Activated T-cell treated with anti-CD3 and anti-CD28 coated beads, Interleukin-2, amount 50 U/mL, for 24 hours (primary cell): Measurements from ENCODE around the gene DNAJC19.
"Not testable (repeated sequence)": the region's sequence is repeated elsewhere in the genome, so short reads cannot be mapped to it uniquely, and the experiment has no call there.

Experiments used
- DNase-seq: peaks from one replicate; pipeline ENCODE4 v3.0.0-alpha.2; 2020
- H3K27ac Mint-ChIP-seq: 2 replicates; pipeline ENCODE4 v1.8.0; 2020; ENCODE audit warnings: mild to moderate bottlenecking, mixed read lengths
- H3K27me3 Mint-ChIP-seq: 2 replicates; pipeline ENCODE4 v1.8.0; 2020; ENCODE audit warnings: mixed read lengths
- H3K36me3 Mint-ChIP-seq: 2 replicates; pipeline ENCODE4 v1.8.0; 2020; ENCODE audit warnings: low read depth, mixed read lengths
- H3K4me1 Mint-ChIP-seq: 2 replicates; pipeline ENCODE4 v1.8.0; 2020; ENCODE audit warnings: low read depth, mixed read lengths
- H3K4me3 Mint-ChIP-seq: 2 replicates; pipeline ENCODE4 v1.8.0; 2020; ENCODE audit warnings: mild to moderate bottlenecking, moderate library complexity, mixed read lengths
- H3K9me3 Mint-ChIP-seq: 2 replicates; pipeline ENCODE4 v1.8.0; 2020; ENCODE audit warnings: mixed read lengths

DNAJC19 gene

DNA sequence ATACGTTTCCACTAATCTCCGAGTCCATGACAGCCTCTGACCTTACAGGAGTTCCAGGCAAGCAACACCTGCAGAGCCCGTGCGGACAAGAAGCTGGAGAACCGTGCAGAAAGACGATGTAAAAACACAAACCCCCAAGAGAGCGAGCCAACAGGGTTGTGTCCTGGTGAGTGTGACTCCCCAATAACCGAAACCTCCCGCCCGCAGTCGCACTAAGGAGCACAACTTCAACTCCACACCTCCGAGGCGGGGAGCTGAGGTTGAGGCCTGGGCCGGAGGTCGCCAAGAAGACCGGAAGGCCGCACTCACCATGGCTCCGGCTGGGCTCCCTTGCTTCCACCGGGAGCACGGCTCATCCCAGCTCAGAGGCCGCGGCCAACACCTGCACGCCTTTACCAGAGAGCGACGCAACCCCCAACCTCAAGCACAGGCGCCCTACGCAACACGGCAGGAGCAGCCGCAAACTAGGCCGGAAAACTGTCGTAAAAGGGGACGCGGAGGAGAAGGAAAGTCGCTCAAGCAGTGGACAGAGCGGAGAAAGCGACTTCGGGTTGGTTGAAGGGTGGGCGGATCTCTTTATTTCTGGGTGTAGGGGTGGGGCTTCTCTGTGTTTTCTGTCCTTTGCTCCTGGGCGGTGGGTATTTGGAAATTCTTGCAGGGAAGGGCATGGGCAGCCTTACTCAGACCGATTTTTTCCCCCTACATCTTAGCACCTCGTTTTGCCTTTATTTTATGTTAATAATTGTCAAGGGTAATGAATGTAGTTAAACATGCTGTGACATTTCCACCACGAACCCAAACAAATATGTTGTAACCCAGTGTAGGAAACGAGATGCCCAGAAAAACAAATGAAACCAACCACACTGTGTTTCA, at the start of gene DNAJC19:
TSS of gene DNAJC19 (minus strand) at position 446 of the 873 bp plus-strand sequence. CDS start at position 312, 134 bp downstream.
- peak; percentile 90 for DNase-seq
- peaks cover 43% of the 10 kb centered on the region for H3K4me1 Mint-ChIP-seq
- no peaks in the 10 kb centered on the region for H3K27me3 Mint-ChIP-seq
- H3K36me3 Mint-ChIP-seq, result peaks cover 42% of the 10 kb centered on the region
- H3K27ac Mint-ChIP-seq, result peak within 1 kb of the TSS; percentile 97
- peak within 1 kb of the TSS; percentile 92 for H3K4me3 Mint-ChIP-seq
- no peaks in the 10 kb centered on the region for H3K9me3 Mint-ChIP-seq

DNA sequence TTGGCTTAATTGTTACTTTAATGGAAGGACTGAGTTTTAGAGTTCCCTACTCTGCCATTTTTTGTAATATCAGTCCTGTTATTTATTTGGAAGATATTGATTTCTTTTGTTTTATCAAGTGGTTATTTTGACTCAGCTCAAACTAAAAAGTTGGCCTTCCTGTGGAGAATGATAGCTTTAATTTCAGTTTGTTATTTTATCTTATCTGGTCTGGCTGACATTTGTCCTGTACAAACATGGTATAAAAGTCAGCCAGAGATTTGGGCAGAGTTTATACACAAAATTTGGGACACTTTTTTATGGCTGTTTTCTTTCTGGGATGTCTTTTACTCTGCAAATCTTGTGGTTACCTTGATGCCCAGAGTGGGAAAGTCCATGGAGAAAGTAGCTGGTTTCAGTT, 41.4 kb upstream of the DNAJC19 start:
- Mint-ChIP-seq H3K4me1 (no peaks in the 10 kb centered on the region), H3K36me3 (peaks cover 2% of the 10 kb centered on the region), H3K9me3 (peaks cover 6% of the 10 kb centered on the region), H3K27ac (no peak overlapping the region), H3K27me3 (no peaks in the 10 kb centered on the region), H3K4me3 (no peak overlapping the region)
- no peak for DNase-seq

DNA sequence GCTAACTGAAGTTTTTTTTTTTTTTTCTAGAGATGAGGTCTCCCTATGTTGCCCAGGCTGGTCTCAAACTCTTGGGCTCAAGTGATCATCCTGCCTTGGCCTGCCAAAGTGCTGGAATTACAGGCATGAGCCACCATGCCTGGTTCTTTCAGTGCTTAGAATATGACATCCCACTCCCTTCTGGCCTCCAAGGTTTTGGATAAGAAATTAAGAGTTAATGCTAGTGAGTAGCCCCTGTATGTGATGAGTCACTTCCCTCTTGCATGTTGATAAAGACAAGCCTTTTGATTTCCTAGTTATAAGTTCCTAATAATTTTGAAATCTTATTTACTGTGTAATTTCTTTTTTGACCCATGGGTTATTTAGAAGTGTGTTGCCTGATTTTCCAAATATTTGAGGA, 35.7 kb upstream of the DNAJC19 start:
- H3K4me3 Mint-ChIP-seq, result no peak overlapping the region
- peaks cover 13% of the 10 kb centered on the region for H3K9me3 Mint-ChIP-seq
- no peaks in the 10 kb centered on the region for H3K27me3 Mint-ChIP-seq
- peaks cover 2% of the 10 kb centered on the region for H3K36me3 Mint-ChIP-seq
- no peak overlapping the region for H3K27ac Mint-ChIP-seq
- DNase-seq, result no peak
- no peaks in the 10 kb centered on the region for H3K4me1 Mint-ChIP-seq

DNA sequence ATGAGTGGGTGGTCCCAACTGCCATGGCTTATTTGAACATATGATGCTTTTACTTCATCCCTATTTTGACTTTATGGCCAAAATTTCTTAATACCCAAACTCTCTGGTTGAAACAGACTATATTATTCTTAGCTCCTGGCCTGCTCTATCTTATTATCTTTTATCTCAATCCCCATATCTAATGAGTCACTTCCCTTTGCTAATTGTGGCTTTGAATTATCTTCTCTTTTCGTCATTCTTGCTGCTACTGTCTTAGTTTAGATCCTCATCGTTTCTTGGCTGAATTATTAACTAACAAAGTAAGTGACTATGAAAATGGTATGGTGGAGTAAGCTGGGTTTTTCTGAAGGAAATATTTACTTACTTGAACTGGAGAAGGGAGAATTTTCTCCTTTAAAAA, 28.2 kb upstream of the DNAJC19 start:
- Mint-ChIP-seq H3K9me3 (no peaks in the 10 kb centered on the region), H3K36me3 (no peaks in the 10 kb centered on the region), H3K27me3 (peaks cover 3% of the 10 kb centered on the region), H3K4me1 (peaks cover 4% of the 10 kb centered on the region), H3K27ac (no peak overlapping the region), H3K4me3 (no peak overlapping the region)
- no peak for DNase-seq

DNA sequence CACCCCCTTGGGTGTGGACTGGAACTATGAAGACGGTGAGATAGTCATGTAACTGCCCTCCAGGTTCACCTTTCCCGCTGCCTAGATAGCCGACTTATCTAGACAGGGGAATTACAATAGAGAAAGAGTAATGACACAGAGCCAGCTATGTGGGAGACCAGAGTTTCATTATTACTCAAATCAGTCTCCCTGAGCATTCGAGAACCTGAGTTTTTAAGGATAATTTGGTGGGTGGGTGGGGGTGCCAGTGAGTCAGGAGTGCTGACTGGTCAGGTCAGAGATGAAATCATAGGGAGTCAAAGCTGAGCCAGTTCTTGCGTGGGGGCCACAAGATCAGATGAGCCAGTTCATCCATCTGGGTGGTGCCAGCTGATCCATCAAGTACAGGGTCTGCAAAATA, 19.7 kb upstream of the DNAJC19 start:
- Mint-ChIP-seq H3K4me1 (peaks cover 16% of the 10 kb centered on the region), H3K27ac (no peak overlapping the region), H3K27me3 (peaks cover 4% of the 10 kb centered on the region), H3K4me3 (no peak overlapping the region), H3K36me3 (no peaks in the 10 kb centered on the region), H3K9me3 (peaks cover 4% of the 10 kb centered on the region)
- DNase-seq, result no peak

DNA sequence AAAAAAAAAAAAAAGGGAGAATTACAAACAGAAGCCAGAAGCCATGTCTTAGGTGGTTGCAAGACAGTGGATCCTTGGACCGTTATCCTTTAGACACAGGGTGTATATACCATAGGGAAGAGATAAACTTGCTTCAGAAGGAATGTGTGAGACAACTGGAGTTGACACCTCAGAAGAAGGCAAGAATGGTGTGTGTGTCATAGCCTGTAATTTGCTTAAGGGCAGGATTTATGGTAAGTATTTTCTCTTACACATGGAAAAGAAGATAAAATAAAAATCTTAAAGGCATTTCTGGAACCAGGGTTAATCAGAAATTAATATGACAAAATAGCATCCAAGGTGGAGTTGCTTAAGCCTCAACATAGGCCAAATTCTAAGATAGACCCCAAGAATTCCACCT, 19.3 kb upstream of the DNAJC19 start:
- Mint-ChIP-seq H3K36me3 (no peaks in the 10 kb centered on the region), H3K9me3 (peaks cover 4% of the 10 kb centered on the region), H3K4me1 (peaks cover 16% of the 10 kb centered on the region), H3K27me3 (peaks cover 4% of the 10 kb centered on the region), H3K27ac (no peak overlapping the region), H3K4me3 (no peak overlapping the region)
- DNase-seq, result no peak

DNA sequence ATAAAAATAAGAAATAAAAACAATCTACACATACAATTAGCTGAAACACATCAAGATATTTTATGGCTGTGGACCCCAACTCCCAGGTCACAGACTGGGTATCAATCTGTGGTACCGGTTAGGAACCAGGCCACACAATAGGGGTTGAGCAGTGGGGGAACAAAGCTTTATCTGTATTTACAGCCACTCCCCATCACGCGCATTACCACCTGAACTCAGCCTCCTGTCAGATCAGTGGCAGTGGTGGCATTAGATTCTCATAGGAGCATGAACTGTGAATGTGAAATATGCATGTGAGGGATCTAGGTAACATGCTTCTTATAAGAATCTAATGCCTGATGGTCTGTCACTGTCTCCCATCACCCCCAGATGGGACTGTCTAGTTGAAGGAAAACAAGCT, 17.7 kb upstream of the DNAJC19 start:
- peaks cover 13% of the 10 kb centered on the region for H3K9me3 Mint-ChIP-seq
- no peak overlapping the region for H3K4me3 Mint-ChIP-seq
- H3K27me3 Mint-ChIP-seq, result peaks cover 7% of the 10 kb centered on the region
- no peak overlapping the region for H3K27ac Mint-ChIP-seq
- peaks cover 16% of the 10 kb centered on the region for H3K4me1 Mint-ChIP-seq
- DNase-seq, result no peak
- no peaks in the 10 kb centered on the region for H3K36me3 Mint-ChIP-seq

DNA sequence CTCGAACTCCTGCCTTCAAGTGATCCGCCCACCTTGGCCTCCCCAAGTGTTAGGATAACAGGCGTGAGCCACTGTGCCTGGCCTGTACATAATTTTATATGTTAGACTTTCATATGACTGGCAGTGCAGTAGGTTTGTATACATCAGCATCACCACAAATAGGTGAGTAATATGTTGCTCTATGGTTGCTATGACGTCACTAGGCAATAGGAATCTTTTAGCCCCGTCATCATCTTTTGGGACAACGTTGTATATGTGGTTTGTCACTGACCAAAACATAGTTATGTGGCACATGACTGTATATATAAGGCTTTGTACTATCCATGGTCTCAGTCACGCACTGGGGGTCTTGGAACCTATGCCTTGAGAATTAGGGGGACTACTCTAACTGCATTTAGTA, 17.0 kb upstream of the DNAJC19 start:
- H3K36me3 Mint-ChIP-seq, result peaks cover 4% of the 10 kb centered on the region
- peaks cover 16% of the 10 kb centered on the region for H3K9me3 Mint-ChIP-seq
- H3K4me3 Mint-ChIP-seq, result no peak overlapping the region
- DNase-seq, result no peak
- H3K27ac Mint-ChIP-seq, result no peak overlapping the region
- H3K4me1 Mint-ChIP-seq, result peaks cover 14% of the 10 kb centered on the region
- H3K27me3 Mint-ChIP-seq, result peaks cover 9% of the 10 kb centered on the region

DNA sequence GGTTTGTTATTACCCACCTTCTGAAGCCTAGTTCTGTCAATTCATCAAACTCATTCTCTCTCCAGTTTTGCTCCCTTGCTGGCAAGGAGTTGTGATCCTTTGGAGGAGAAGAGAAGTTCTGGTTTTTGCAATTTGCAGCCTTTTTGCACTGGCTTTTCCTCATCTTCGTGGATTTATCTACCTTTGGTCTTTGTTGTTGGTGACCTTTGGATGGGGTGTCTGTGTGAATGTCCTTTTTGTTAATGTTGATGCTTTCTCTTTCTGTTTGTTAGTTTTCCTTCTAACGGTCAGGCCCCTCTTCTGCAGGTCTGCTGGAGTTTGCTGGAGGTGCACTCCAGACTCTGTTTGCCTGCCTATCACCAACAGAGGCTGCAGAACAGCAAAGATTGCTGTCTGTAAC, 13.9 kb upstream of the DNAJC19 start:
- H3K27ac Mint-ChIP-seq, H3K4me3 Mint-ChIP-seq, H3K4me1 Mint-ChIP-seq, H3K36me3 Mint-ChIP-seq, DNase-seq: not testable (repeated sequence)
- Mint-ChIP-seq H3K9me3 (peaks cover 29% of the 10 kb centered on the region), H3K27me3 (peaks cover 17% of the 10 kb centered on the region)

DNA sequence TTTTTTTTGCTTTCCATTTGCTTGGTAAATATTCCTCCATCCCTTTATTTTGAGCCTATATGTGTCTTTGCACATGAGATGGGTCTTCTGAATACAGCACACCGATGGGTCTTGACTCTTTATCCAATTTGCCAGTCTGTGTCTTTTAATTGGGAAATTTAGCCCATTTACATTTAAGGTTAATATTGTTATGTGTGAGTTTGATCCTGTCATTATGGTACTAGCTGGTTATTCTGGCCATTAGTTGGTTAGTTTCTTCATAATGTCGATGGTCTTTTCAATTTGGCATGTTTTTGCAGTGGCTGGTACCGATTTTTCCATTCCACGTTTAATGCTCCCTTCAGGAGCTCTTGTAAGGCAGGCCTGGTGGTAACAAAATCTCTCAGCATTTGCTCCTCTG, 12.8 kb upstream of the DNAJC19 start:
- DNase-seq, H3K27ac Mint-ChIP-seq, H3K36me3 Mint-ChIP-seq, H3K4me3 Mint-ChIP-seq, H3K4me1 Mint-ChIP-seq: not testable (repeated sequence)
- Mint-ChIP-seq H3K27me3 (peaks cover 17% of the 10 kb centered on the region), H3K9me3 (peaks cover 29% of the 10 kb centered on the region)

DNA sequence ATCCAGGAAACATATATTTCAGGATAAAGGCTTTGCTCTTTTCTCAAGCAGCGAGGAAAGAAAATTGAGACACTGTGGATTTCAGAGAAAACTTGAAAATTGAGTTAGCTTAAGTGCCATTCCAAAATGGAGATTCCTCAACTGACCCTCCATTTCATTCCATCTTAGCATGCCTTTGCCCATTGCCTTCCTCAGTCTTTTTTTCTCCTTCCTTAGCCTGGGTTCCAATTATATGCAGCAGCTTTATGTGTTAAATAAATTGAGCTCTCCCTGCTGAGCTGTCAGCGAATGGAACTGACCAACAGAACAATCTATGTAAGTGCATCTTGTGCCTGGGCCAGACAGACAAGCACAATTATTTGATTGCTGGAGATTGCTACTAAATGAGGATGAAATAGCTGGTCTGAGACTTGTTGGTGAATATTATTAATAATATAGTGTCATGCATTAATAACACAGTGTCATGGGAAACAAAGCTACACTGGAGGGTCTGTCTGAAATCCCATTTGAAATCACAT, 6.9 kb upstream of the DNAJC19 start:
- Mint-ChIP-seq H3K9me3 (peaks cover 12% of the 10 kb centered on the region), H3K27ac (no peak overlapping the region), H3K36me3 (peaks cover 2% of the 10 kb centered on the region), H3K27me3 (peaks cover 8% of the 10 kb centered on the region), H3K4me1 (no peaks in the 10 kb centered on the region), H3K4me3 (no peak overlapping the region)
- no peak for DNase-seq

DNA sequence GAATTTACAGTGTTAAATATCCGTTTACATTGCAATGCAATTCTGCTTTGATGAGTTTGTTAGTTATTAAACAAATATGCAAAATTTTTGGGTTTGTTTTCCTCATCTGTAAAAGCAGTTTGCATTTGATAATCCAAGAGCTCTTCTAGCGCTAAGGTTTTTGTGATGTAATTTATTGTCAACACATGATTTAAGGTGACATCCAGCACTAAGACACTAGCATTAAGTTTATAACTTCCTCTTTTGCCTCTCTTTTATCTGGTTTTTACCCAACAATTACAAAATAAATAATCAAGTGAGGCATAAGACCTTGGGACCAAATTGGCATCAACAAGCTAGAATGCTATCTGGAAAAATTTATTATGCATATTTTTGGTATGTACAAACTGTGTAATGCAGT, 969 bp upstream of the DNAJC19 start:
- DNase-seq, result no peak
- H3K4me3 Mint-ChIP-seq, result peak overlapping the region; percentile 92
- H3K27ac Mint-ChIP-seq, result no peak overlapping the region
- H3K4me1 Mint-ChIP-seq, result peaks cover 43% of the 10 kb centered on the region
- H3K9me3 Mint-ChIP-seq, result no peaks in the 10 kb centered on the region
- H3K36me3 Mint-ChIP-seq, result peaks cover 34% of the 10 kb centered on the region
- no peaks in the 10 kb centered on the region for H3K27me3 Mint-ChIP-seq

DNA sequence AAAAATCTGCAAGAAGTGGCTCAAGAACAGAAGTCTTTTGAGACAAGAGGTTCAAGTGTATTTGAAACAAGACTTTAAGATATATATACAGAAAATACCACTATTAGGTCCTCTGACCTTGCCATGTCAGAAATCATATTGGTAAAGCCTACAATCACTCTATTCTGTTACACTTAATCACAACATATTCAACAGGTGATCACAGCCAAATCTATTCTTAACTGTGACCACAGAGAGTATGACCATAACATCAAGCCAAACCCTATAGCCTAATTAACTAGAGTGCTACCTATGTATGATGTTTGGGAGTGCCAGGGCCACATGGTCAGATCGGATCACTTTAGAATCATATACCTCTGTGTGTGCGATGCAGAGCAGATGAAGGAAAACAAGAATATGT, 2.2 kb downstream of the DNAJC19 start:
- Mint-ChIP-seq H3K36me3 (peaks cover 63% of the 10 kb centered on the region), H3K4me3 (peak overlapping the region; percentile 2), H3K27me3 (no peaks in the 10 kb centered on the region), H3K27ac (peak overlapping the region; percentile 32), H3K9me3 (no peaks in the 10 kb centered on the region), H3K4me1 (peaks cover 49% of the 10 kb centered on the region)
- no peak for DNase-seq

DNA sequence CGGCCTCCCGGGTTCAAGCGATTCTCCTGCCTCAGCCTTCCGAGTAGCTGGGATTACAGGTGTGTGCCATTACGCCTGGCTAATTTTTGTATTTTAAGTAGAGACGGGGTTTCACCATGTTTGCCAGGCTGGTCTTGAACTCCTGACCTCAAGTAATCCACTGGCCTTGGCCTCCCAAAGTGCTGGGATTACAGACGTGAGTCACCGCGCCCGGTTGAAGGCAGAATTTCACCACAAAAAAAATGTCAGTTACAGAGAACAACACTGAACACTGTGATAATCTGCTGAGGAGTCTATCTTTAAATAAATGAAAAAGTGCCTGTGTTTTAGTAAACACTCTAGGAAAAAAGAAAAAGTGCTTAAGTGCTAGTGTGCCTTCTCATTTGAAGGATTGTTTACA, 3.2 kb downstream of the DNAJC19 start:
- not testable (repeated sequence) for H3K4me3 Mint-ChIP-seq, DNase-seq, H3K9me3 Mint-ChIP-seq, H3K27me3 Mint-ChIP-seq
- Mint-ChIP-seq H3K27ac (peak overlapping the region; percentile 71), H3K4me1 (peaks cover 50% of the 10 kb centered on the region), H3K36me3 (peaks cover 72% of the 10 kb centered on the region)

DNA sequence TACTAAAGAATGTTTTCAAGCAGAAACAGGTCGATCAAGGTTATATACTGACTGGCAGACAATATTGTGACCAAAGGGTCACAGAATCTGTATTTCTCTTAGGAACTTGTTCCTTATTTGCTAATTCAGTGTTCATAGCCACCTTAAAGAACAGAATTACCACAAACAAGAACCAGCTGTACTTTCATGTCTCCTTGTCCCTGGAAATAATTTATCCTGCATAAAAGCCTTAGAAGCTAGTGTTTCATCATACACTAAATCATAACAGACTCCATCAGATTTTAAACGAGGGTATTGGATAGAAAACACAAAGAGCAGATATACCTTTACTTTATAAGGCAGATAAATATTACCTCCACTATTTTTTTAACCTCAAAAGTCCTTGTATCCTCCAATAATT, 6.4 kb downstream of the DNAJC19 start:
- Mint-ChIP-seq H3K27ac (peak overlapping the region; percentile 80), H3K9me3 (no peaks in the 10 kb centered on the region), H3K27me3 (no peaks in the 10 kb centered on the region), H3K4me3 (no peak overlapping the region), H3K36me3 (peaks cover 94% of the 10 kb centered on the region), H3K4me1 (peaks cover 33% of the 10 kb centered on the region)
- no peak for DNase-seq
